Right ventricle myocardium inferior (tissue), 1 donor: ENCODE measurements around the gene DPH7. TPM values are rescaled to one million over a fixed set of nuclear protein-coding genes. Genes with fewer than 3 reads are reported as not detected.
"Not testable (repeated sequence)": the region's sequence is repeated elsewhere in the genome, so short reads cannot be mapped to it uniquely, and the experiment has no call there.

Source experiments
- ATAC-seq: fragments of 200-7000 bp; cut with Tn5 transposase; one replicate; pipeline ENCODE4 v1.9.1; 2020; ENCODE audit warnings: mild to moderate bottlenecking, moderate library complexity
- DNase-seq: peaks from one replicate; pipeline ENCODE4 v3.0.0; 2021; ENCODE audit errors: missing footprints
- intact Hi-C: fragments of 100-400 bp; cut with DNase I; formaldehyde crosslinking; loops from one replicate; pipeline ENCODE4 v1.11.0; 2022
- long read RNA-seq: library from polyadenylated mRNA; unstranded; transcript quantifications from one replicate; pipeline ENCODE4 v2.0.0, GENCODE V29; 2021
- total RNA-seq: library from RNA; stranded (reverse); fragmentation: NEBNext Ultra II Directional; extraction: Animal tissue kit (Norgen Biotek cat#: 25700); gene quantifications from one replicate; pipeline ENCODE4 v1.2.1, GENCODE V29; 2021
- donor health status: DM: no; HTN: yes; CAD: no; lungs with severe emphysema.

Gene DPH7
- total RNA-seq = 17.2 TPM
- long read RNA-seq, partial matches to known transcripts = 0 of 18 reads
- long read RNA-seq, other reads (novel, unspliced or antisense) = 15 of 18 reads

DNA sequence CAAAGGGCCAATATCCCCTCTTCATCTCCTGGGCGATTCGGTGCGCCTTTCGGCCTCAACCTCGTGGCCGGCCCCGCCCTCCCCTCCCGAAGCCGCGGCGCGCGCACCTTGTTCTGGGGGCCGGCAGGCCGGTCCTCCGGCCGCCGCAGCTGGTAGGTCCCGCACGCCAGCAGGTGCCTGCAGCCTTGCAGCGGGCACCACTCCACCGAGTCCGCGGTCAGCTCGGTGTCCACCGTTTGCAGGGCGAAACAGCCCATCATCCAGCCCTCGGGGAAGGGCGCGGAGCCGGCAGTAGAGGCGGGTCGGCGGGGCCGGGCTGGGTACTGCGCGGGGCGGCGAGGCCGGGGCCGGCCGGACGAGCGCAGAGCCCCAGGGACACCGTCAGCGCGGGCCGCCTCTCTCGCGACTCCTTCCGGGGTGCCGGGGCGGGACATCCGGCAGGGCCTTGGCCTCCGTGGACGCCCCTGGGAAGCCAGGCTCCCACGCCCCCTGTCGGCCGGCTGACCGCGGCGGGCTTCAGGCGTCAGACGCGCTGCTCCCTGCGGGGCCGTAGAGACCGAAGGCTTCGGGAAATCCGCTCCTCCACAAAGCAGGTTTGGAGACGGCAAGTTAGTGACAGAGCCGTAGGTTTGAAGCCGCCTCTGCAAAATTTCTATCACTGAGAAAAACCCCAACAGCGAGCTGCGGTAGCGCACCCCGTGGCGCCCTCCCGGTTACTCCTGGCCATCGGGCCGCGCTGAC lies at the start of gene DPH7:
TSS of gene DPH7 (minus strand) at position 408 of the 741 bp plus-strand sequence. CDS start at position 260, 148 bp downstream.
- DNase-seq (peak; percentile 99), ATAC-seq (peak; percentile 94)
- intact Hi-C loops = loop anchor here (2.0 kb wide), 1 partner anchor 26 kb away; the partner anchor contains the start of gene ARRDC1

GRCh38 chr9:137627406-137627805 lies 48.7 kb upstream of the DPH7 start:
- ATAC-seq, intact Hi-C loops: not testable (repeated sequence)

GRCh38 chr9:137626464-137626863 lies 47.7 kb upstream of the DPH7 start:
- ATAC-seq (no peak), DNase-seq (no peak)
- intact Hi-C loops = no loop called here

More at GRCh38 chr9:137627406-137627805, 48.7 kb upstream of the DPH7 start:
- peak; percentile 39 for DNase-seq

GRCh38 chr9:137622211-137622610 lies 43.5 kb upstream of the DPH7 start:
- intact Hi-C loops = loop anchor here (5.0 kb wide), 1 partner anchor 45 kb away; no protein-coding TSS in a partner anchor
- not testable (repeated sequence) for DNase-seq, ATAC-seq

- ATAC-seq (no peak), DNase-seq (no peak)
- intact Hi-C loops = loop anchor here (5.0 kb wide), 1 partner anchor 46 kb away; no protein-coding TSS in a partner anchor
Observed at GRCh38 chr9:137621131-137621757, 42.5 kb upstream of the DPH7 start.

DNA sequence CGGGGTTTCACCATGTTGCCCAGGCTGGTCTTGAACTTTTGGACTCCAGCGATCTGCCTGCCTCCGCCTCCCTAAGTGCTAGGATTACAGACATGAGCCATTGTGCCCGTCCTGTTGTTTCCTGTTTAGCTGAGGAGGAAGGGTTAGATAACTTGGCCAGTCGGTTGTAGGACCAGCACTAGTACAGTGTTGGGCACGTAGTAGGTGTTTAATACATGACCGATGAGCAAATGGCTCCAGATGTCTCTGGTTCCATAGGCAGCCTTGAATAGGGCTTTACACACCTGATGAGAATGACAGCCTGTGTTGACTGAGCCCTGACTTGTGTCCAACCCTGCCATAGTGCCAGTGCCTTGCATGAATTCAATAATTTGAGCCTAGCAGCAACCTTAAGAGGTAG lies 41.9 kb upstream of the DPH7 start:
- intact Hi-C loops = loop anchor here (5.0 kb wide), 1 partner anchor 47 kb away; no protein-coding TSS in a partner anchor
- DNase-seq (no peak), ATAC-seq (no peak)

DNA sequence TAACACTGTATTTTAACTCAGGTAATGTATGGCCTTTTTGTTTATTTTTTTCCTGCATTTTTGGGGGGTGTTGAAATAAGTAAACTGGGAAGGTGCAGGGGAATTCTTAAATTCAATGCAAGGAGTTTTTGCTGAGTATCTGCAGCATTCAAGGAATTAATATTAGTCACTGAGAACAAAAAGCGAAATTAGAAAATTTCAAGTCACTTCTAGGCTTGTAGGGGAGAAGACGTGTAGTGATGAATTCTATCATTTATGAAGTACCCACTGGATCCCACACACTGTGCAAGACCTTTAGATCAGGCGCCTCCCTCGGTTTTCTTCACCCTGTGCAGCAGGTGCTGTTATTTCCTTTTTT lies 41.3 kb upstream of the DPH7 start:
- no peak for DNase-seq
- intact Hi-C loops = loop anchor here (5.0 kb wide), 1 partner anchor 47 kb away; no protein-coding TSS in a partner anchor
- no peak for ATAC-seq

GRCh38 chr9:137619240-137620047 lies 40.7 kb upstream of the DPH7 start:
- intact Hi-C loops = loop anchor here (5.0 kb wide), 1 partner anchor 48 kb away; no protein-coding TSS in a partner anchor
- DNase-seq (no peak), ATAC-seq (no peak)

GRCh38 chr9:137618105-137619067 lies 39.7 kb upstream of the DPH7 start, which contains the start of gene EHMT1:
TSS of gene EHMT1 (plus strand) at chr9:137619005. CDS start at chr9:137619029, 24 bp downstream.
- peak; percentile 92 for ATAC-seq
- intact Hi-C loops = loop anchor here (1.0 kb wide), 1 partner anchor 13 kb away; the partner anchor contains the start of gene ARRDC1
- peak; percentile 92 for DNase-seq

- intact Hi-C loops = no loop called here
- peak; percentile 42 for DNase-seq
- ATAC-seq = no peak
Observed at GRCh38 chr9:137615387-137615871, 36.7 kb upstream of the DPH7 start.

GRCh38 chr9:137614631-137615386 lies 36.1 kb upstream of the DPH7 start:
- ATAC-seq (no peak), DNase-seq (peak; percentile 56)
- intact Hi-C loops = no loop called here

- ATAC-seq (no peak), DNase-seq (peak; percentile 41)
- intact Hi-C loops = no loop called here
Observed at GRCh38 chr9:137613738-137614523, 35.2 kb upstream of the DPH7 start.

DNA sequence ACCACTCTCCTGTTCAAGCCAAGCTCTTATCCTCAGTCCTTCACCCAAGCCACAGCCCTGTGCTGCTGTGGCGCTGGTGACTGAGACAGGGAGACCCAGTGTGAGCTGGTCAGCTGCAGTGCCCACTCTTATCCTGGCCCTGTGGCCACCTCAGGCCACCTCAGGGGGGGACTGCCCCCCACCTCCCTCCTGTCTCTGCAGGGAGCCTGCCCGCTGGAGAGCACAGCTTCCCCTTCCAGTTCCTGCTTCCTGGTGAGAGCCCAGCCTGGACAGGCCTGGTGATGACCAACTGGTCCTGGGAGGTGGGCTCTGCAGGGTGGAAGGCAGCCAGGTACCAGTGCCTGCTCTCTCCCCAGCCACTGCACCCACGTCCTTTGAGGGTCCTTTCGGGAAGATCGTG lies 34.5 kb upstream of the DPH7 start:
- intact Hi-C loops = no loop called here
- DNase-seq = peak; percentile 51

DNA sequence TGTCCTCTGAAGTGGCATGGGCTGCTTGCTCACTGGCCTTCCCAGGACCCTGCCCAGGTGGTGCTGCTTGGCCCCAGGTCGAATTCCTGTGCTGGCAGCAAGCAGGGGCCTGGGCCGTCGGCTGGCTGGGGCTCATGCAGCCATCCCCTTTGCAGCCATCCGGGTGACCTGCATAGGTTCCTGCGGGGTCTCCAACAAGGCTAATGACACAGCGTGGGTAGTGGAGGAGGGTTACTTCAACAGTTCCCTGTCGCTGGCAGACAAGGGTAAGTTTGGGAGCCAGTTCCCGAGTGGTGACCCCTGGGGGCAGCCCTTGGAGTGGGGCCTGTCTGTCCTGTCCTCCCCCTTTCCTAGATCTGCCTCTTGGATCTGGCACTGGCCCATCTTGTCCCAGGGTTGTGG lies 34.0 kb upstream of the DPH7 start:
- DNase-seq (peak; percentile 34), ATAC-seq (no peak)
- intact Hi-C loops = no loop called here

More for the DNA sequence above, 34.5 kb upstream of the DPH7 start:
- ATAC-seq = no peak

DNA sequence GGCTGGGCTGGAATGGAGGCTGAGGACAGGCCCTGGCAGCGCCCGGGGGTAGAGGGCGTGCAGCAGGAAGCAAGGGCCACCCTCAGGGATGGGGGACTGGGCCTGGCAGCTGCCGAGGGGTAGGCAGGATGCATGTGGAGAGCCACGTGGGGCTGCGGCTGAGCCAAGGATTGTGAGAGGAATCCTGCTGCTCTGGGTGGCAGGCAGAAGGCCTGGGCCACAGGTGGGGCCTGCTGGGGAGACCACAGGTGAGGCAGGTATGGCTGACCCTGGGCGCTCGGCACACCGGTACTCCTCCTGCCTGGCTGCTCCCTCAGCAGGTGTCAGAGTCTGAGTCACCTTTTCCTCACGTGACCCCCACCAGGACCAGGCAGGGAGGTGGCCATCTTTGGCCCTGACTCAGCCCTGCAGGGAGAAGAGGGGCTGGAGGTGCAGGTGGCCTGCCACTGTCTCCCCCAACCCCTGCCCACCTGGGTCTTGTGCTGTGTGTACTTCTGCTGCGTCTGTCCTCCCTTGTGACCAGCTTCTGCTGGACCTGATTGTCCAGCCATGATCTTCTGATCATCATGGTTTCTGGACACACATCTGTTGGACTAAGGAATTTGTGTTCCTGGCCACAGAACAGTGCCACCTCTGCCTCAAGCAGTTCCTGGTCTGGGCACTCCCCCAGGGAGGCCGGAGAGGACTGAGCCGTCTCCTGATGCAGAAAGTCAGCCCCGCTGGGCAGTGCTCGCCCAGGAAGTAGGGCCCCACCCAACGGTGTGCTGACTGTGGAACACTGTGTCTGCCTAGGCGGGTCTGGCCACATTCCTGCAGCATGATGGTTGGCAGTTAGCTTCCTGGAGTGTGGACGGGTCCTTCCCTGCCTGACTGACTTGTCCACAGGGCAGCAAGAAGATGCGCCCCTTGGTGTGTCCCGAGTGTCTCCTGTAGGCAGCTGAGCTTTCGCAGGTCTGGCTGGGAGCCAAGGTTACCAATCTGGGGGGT lies 33.2 kb upstream of the DPH7 start:
- intact Hi-C loops = no loop called here
- DNase-seq (peak; percentile 64), ATAC-seq (peak; percentile 40)
